SJSA1 (cell line): ENCODE measurements around the gene MFAP3L. TPM values are rescaled to one million over a fixed set of nuclear protein-coding genes. Genes with fewer than 3 reads are reported as not detected.

Source experiments
- DNase-seq, 2 experiments: peaks; one replicate each; pipeline ENCODE4 v3.0.0-alpha.2; 2015 to 2020; ENCODE audit warnings: low spot score in 2 of 2, low read depth in 1 of 2
- H3K27ac ChIP-seq: fragments of 250-450 bp; sonication (Bioruptor Pico); 2 replicates; pipeline ENCODE4 v1.5.1; 2020; ENCODE audit warnings: mild to moderate bottlenecking, moderate library complexity
- H3K27me3 ChIP-seq: fragments of 250-450 bp; sonication (Bioruptor Pico); replicated peaks from 2 replicates; pipeline ENCODE4 v1.5.1; 2020; ENCODE audit warnings: mild to moderate bottlenecking, moderate library complexity
- H3K36me3 ChIP-seq: fragments of 250-450 bp; sonication (Bioruptor Pico); 2 replicates; pipeline ENCODE4 v1.5.1; 2020; ENCODE audit warnings: mild to moderate bottlenecking
- H3K4me1 ChIP-seq: fragments of 250-450 bp; sonication (Bioruptor Pico); replicated peaks from 2 replicates; pipeline ENCODE4 v1.6.1; 2021; ENCODE audit warnings: mild to moderate bottlenecking
- H3K4me3 ChIP-seq: fragments of 250-450 bp; sonication (Bioruptor Pico); 2 replicates; pipeline ENCODE4 v1.5.1; 2020; ENCODE audit warnings: mild to moderate bottlenecking
- H3K9me3 ChIP-seq: fragments of 250-450 bp; sonication (Bioruptor Pico); replicated peaks from 2 replicates; pipeline ENCODE4 v1.5.1; 2020; ENCODE audit warnings: mild to moderate bottlenecking
- total RNA-seq: library from RNA; depleted of rRNA; stranded (reverse); fragments of >200 nt; shearing (Covaris generic); gene quantifications from 2 replicates; pipeline ENCODE4 v1.2.3, GENCODE V29; 2014

MFAP3L gene
- total RNA-seq, 1 experiment from 2014 or later = 0.97 TPM

DNA sequence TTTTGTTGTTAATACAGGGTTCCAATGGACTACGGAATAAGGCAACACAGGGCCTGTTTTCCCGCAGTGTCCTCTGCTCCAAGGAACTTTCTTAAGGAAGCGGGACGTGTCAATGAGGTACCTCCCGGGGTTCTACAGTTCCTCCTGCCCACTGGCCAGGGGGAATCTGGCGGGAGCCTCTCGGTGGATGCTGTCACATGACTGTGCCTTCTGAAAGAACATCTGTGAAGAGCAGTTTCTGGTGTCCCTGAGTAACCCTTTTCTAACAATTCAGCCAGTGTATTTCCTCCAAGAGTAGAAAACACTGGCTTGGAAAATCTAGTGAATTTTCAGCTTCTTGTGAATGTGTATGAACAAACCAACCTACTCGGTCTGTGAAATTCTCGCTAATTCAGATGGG lies 32.7 kb downstream of the MFAP3L start:
- H3K27ac ChIP-seq = no peak overlapping the region
- no peaks in the 10 kb centered on the region for H3K9me3 ChIP-seq
- DNase-seq = no peak
- H3K4me3 ChIP-seq = no peak overlapping the region
- H3K36me3 ChIP-seq = no peaks in the 10 kb centered on the region
- H3K27me3 ChIP-seq = no peaks in the 10 kb centered on the region; the same call in none of the 2 replicates
- H3K4me1 ChIP-seq = no peaks in the 10 kb centered on the region

- DNase-seq = no peak
- Histone ChIP-seq H3K27me3 (peaks cover 11% of the 10 kb centered on the region), H3K9me3 (no peaks in the 10 kb centered on the region), H3K4me1 (no peaks in the 10 kb centered on the region), H3K4me3 (no peak overlapping the region), H3K36me3 (no peaks in the 10 kb centered on the region), H3K27ac (no peak overlapping the region)
Measured at GRCh38 chr4:169988252-169988651, 37.9 kb downstream of the MFAP3L start.

DNA sequence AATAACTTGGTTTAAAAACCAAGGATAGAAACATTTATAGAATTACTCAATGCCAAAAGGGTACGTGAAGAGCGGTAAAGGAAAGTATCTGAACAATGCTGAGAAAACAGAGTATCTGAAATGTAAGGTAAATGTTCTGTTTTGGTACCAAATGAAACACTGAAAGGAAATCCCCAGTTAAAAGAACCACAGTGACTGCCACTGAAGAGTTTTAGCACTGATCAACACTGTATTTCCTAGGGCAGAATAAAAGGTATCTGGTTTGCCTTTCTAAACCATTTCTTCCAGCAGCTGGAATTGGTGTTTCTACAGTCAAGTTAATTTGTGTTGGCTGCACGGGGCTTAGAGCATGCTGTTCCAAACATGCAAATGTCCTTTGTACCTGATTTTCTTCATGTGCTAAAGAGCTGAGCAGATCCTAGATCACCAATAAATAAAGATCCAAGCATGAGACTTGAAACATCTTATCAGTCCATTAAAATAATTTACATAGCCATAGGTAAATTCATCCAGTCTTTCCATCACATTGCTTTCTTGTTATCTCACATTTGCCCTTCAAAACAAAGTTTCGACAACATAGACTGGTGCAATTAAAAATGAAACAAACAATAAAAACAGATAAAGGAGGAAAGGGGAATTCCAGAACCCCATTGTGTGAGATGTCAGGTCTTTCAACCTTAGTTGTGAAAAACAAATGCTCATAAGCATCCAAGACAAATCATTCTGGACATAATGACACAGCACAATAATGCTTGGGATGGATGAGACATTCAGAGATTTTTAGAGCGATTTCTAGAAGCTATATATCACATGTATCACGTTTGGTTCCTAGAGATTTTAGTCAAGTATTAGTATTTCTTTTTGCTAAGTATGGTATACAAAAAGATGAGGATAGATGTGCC lies 38.6 kb downstream of the MFAP3L start:
- Histone ChIP-seq H3K36me3 (no peaks in the 10 kb centered on the region), H3K27me3 (peaks cover 11% of the 10 kb centered on the region), H3K27ac (no peak overlapping the region), H3K4me3 (no peak overlapping the region), H3K4me1 (no peaks in the 10 kb centered on the region), H3K9me3 (no peaks in the 10 kb centered on the region)
- DNase-seq = no peak

- H3K9me3 ChIP-seq = no peaks in the 10 kb centered on the region
- H3K27me3 ChIP-seq = peaks cover 11% of the 10 kb centered on the region; the same call in 1 of the 2 replicates
- H3K4me3 ChIP-seq = no peak overlapping the region
- H3K4me1 ChIP-seq = no peaks in the 10 kb centered on the region
- no peaks in the 10 kb centered on the region for H3K36me3 ChIP-seq
- no peak for DNase-seq
- H3K27ac ChIP-seq = no peak overlapping the region
Measured at GRCh38 chr4:169986369-169986768, 39.8 kb downstream of the MFAP3L start.

- Histone ChIP-seq H3K4me3 (no peak overlapping the region), H3K36me3 (no peaks in the 10 kb centered on the region), H3K4me1 (no peaks in the 10 kb centered on the region), H3K9me3 (no peaks in the 10 kb centered on the region), H3K27ac (no peak overlapping the region), H3K27me3 (peaks cover 11% of the 10 kb centered on the region; the same call in 1 of the 2 replicates)
- no peak for DNase-seq
Measured at GRCh38 chr4:169985881-169986280, 40.3 kb downstream of the MFAP3L start.

- Histone ChIP-seq H3K4me1 (no peaks in the 10 kb centered on the region), H3K27ac (no peak overlapping the region), H3K27me3 (peaks cover 11% of the 10 kb centered on the region; the same call in 1 of the 2 replicates), H3K4me3 (no peak overlapping the region), H3K36me3 (no peaks in the 10 kb centered on the region), H3K9me3 (no peaks in the 10 kb centered on the region)
- no peak for DNase-seq
Measured at GRCh38 chr4:169984745-169985144, 41.5 kb downstream of the MFAP3L start.

DNA sequence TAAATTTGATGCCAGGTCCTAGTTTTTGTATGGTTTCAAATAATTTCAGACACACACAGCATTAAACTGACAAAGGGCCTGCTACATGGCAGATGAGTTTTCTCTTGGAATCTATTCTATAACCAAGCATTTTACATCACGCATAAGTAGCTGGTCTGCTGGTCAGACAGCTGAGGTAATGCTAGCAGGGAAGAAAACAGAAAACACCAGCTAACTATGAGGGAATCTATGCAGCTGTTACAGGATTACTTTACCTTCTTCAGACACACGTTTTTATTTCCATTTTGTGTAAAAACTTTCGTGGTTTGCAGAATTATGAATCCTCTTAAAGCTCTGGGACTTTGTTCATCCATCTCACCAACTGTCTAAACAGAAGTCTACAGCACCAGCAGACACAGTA lies 42.0 kb downstream of the MFAP3L start:
- Histone ChIP-seq H3K27ac (no peak overlapping the region), H3K9me3 (no peaks in the 10 kb centered on the region), H3K4me1 (no peaks in the 10 kb centered on the region), H3K36me3 (no peaks in the 10 kb centered on the region), H3K27me3 (peaks cover 11% of the 10 kb centered on the region; the same call in 1 of the 2 replicates), H3K4me3 (no peak overlapping the region)
- no peak for DNase-seq

- no peak for DNase-seq
- 0 out of 2 replicates have a peak, but pooled peaks cover 2% of the 10 kb centered on the region for H3K27me3 ChIP-seq
Measured at GRCh38 chr4:169976951-169977350, 49.2 kb downstream of the MFAP3L start.

DNA sequence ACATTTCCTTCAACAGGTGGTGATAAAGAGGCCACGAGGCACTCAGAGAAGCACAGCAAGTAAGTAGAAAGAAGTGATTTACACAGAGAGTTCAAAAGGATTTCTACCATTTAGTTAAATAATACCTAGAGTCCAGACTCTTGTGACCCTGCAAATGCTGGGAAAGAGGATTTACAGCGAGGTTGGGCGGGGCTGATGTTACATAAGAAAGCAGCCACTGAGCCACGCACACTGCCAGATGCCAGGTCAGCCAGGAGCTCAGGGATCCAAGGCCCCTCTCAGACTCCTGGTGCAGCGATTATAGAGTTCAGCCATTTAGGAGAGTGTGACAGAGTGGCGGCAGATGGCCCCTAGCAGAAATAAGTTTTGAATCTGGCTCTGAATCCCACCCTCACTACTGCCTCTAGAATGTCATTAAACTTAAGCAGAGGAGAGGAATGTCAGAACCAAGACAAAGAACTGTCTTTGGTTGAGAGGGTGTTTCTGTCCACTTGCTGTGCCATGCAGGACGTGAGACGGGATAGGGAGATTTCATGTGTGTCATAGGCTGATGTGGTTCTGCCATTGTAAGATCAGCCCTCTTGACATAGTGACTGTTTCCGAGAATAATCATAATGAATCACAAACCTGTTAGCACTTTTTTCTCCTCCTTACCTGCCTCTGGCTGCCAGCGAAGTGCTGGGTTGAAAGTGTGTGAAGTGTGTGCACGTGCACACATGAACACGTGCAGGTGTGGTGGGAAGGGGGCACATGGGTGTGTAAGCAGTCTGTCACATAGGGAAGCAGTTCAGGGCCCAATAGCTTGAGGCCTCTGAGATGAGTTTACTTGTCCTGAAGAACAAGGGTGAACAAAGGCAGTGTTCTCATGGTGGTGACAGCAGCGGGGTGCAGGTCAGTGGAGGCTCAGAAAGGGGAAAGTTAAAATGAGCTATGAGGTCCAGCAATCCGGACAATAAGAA lies 50.1 kb downstream of the MFAP3L start:
- Histone ChIP-seq H3K9me3 (no peaks in the 10 kb centered on the region), H3K27ac (no peak overlapping the region), H3K4me1 (no peaks in the 10 kb centered on the region), H3K4me3 (no peak overlapping the region), H3K36me3 (no peaks in the 10 kb centered on the region), H3K27me3 (0 out of 2 replicates have a peak, but pooled peaks cover 2% of the 10 kb centered on the region)
- no peak for DNase-seq

More at GRCh38 chr4:169976951-169977350, 49.2 kb downstream of the MFAP3L start:
- Histone ChIP-seq H3K36me3 (no peaks in the 10 kb centered on the region), H3K27ac (no peak overlapping the region), H3K4me3 (no peak overlapping the region), H3K9me3 (no peaks in the 10 kb centered on the region), H3K4me1 (no peaks in the 10 kb centered on the region)

DNA sequence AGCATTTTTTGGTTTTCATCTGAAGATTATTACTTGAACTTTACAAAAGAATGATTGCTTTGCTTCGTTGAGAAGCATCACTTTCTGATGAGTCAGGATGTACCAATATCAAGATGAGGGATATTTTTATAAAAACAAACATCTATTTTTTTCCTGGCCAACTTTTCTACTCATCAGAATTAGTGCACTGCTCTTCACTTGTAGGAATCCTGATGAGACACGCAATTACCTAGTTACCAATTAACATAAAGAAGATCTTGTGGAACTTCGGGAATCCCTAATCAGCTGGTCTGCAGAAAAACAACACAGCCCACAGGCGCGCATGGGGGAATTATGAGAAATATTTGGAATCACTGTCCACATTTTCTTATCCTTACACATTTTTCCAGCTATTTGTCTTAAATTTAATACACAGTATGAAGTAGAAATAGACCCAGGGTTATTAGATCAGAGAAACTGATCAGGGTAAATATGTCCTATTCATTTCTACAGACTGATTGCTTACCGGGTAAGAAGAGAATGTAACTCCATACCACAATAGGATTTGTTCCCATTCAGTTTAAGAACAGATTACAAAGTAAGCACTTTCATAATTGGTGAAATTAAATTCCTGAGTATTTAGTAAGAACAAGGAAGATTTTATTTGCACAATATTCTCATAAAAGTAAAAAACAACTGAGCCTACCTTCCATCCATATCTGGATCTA lies 50.9 kb downstream of the MFAP3L start:
- Histone ChIP-seq H3K4me1 (no peaks in the 10 kb centered on the region), H3K4me3 (no peak overlapping the region), H3K27me3 (0 out of 2 replicates have a peak, but pooled peaks cover 2% of the 10 kb centered on the region), H3K27ac (no peak overlapping the region), H3K36me3 (no peaks in the 10 kb centered on the region), H3K9me3 (no peaks in the 10 kb centered on the region)
- no peak for DNase-seq

DNA sequence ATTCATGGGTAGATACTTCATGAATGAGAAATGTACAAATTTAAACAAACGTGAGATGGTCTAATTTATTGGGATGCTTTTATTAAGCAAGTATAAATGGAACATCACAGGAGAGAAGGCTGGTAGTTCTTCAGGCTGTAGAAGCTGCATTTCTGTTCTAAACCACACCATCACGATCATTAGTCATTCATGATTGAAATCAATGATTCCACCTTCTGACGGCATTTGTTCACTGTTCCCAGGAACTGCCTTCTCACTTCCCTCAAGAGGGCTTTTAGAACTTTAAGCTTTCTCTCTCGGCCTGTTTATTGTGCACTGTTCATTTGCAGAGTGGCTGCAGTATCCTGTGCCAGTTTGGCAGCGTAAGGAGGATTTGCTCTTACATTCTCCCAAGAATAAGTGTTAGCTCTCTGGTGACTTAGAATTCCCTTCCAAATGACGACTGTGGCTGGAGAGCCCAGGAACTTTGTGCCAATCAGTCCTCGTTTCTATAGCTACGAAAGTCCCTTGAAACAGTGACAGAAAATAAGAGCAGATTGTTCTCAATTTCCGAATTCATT lies 54.7 kb downstream of the MFAP3L start:
- Histone ChIP-seq H3K9me3 (no peaks in the 10 kb centered on the region), H3K4me3 (no peak overlapping the region), H3K27me3 (0 out of 2 replicates have a peak, but pooled peaks cover 2% of the 10 kb centered on the region), H3K36me3 (no peaks in the 10 kb centered on the region), H3K27ac (no peak overlapping the region), H3K4me1 (no peaks in the 10 kb centered on the region)
- DNase-seq = no peak

- H3K27ac ChIP-seq = no peak overlapping the region
- H3K27me3 ChIP-seq = no peaks in the 10 kb centered on the region
- H3K4me1 ChIP-seq = no peaks in the 10 kb centered on the region
- no peak for DNase-seq
- no peaks in the 10 kb centered on the region for H3K9me3 ChIP-seq
- H3K4me3 ChIP-seq = no peak overlapping the region
- no peaks in the 10 kb centered on the region for H3K36me3 ChIP-seq
Measured at GRCh38 chr4:169968999-169969398, 57.2 kb downstream of the MFAP3L start.

DNA sequence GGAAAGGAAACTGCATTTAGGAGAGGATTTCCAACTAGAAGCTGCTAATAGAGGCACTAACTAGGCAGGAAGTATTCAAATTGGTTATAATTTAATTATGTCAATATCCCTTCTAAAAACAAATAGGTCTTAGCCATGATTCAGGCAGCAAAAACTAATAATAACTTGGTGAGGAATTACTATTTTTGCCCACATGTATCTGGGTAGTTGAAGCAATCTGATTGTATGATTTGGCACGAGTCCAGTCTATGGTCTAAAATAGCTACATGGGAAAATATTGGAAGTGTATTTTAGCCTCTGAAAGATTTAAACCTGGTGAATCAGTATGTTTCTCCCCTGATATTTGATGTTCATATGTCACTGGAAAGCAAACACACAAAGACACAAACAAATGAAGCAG lies 62.2 kb downstream of the MFAP3L start:
- H3K4me3 ChIP-seq = no peak overlapping the region
- no peak overlapping the region for H3K27ac ChIP-seq
- no peaks in the 10 kb centered on the region for H3K9me3 ChIP-seq
- DNase-seq = no peak
- no peaks in the 10 kb centered on the region for H3K36me3 ChIP-seq
- H3K27me3 ChIP-seq = no peaks in the 10 kb centered on the region; the same call in 1 of the 2 replicates
- no peaks in the 10 kb centered on the region for H3K4me1 ChIP-seq
